ENCODE data around the gene ZNF888.
"Not testable (repeated sequence)": the region's sequence is repeated elsewhere in the genome, so short reads cannot be mapped to it uniquely, and the experiment has no call there.

DNA sequence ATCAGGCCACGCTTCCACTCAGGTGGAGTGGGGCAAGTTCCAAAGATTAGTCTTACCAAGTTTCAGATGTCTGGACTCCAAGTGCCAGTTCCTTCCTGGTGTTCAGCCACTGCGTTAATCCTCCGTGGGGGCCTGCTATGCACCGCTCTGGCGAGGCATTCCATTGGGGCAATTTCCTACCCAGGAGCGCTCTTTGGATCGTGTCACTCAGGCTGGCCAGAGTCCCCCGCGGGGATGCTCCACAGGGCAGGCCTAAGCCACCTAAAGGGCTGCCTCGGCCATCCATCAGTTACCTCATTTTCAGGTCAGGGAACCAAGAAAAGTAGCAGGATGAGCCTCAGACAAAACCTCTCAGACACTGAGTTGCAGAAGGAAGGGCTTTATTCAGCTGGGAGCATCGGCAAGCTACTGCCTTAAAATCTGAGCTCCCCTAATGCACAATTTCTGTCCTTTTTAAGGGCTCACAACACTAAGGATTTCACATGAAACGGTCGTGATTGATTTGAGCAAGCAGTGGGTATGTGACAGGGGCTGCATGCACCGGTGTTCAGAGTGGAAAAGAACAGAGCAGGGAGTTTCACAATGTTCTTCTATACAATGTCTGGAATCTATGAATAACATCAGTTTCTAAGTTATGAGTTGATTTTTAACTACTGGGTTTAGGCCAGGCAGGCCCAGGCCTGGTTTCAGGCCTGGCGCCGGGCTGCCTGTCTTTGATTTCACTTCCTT lies 19.0 kb downstream of the ZNF888 start:
- TF ChIP-seq POLR2AphosphoS5 (IDR thresholded peaks at IDR 0.05): not testable (repeated sequence)
- TF ChIP-seq, protein P1, sequence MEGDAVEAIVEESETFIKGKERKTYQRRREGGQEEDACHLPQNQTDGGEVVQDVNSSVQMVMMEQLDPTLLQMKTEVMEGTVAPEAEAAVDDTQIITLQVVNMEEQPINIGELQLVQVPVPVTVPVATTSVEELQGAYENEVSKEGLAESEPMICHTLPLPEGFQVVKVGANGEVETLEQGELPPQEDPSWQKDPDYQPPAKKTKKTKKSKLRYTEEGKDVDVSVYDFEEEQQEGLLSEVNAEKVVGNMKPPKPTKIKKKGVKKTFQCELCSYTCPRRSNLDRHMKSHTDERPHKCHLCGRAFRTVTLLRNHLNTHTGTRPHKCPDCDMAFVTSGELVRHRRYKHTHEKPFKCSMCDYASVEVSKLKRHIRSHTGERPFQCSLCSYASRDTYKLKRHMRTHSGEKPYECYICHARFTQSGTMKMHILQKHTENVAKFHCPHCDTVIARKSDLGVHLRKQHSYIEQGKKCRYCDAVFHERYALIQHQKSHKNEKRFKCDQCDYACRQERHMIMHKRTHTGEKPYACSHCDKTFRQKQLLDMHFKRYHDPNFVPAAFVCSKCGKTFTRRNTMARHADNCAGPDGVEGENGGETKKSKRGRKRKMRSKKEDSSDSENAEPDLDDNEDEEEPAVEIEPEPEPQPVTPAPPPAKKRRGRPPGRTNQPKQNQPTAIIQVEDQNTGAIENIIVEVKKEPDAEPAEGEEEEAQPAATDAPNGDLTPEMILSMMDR (IDR thresholded peaks at IDR 0.05 in 8 of 11, conservative IDR thresholded peaks at IDR 0.05 in 3 of 11): not testable (repeated sequence)
